ENCODE data around the gene ME3. TPM values are rescaled to one million over a fixed set of nuclear protein-coding genes. Genes with fewer than 3 reads are reported as not detected.

Gene ME3
- polyA plus RNA-seq, 1 donor (not counting 4 experiments of a cell fraction or from before 2014, with no cell fraction given): 1.0 TPM

- no peaks in the 10 kb centered on the region for H3K9me3 ChIP-seq (ENCODE audit: control insufficient read depth, low read depth, low read length)
- dilution Hi-C loops (cut with MboI; ENCODE audit: extremely low pct_ligation_motif_present, low sequenced_read_pairs): no loop called here
- no peaks in the 10 kb centered on the region for H3K79me2 ChIP-seq (ENCODE audit: control insufficient read depth, insufficient read depth, low read length)
- no peaks in the 10 kb centered on the region for H4K20me1 ChIP-seq (ENCODE audit: control insufficient read depth, extremely low read depth, insufficient read depth, low read length)
- FAIRE-seq: no peak
- no peaks in the 10 kb centered on the region for H3K9me1 ChIP-seq (ENCODE audit: control insufficient read depth, extremely low read depth, insufficient read depth, low read length)
- H3K4me1 ChIP-seq (ENCODE audit: control insufficient read depth, extremely low read depth, insufficient read depth, low read length): peaks cover 18% of the 10 kb centered on the region
- no peak for TF ChIP-seq EZH2 (IDR thresholded peaks at IDR 0.05; ENCODE audit: low read length)
- TF ChIP-seq, protein P1, sequence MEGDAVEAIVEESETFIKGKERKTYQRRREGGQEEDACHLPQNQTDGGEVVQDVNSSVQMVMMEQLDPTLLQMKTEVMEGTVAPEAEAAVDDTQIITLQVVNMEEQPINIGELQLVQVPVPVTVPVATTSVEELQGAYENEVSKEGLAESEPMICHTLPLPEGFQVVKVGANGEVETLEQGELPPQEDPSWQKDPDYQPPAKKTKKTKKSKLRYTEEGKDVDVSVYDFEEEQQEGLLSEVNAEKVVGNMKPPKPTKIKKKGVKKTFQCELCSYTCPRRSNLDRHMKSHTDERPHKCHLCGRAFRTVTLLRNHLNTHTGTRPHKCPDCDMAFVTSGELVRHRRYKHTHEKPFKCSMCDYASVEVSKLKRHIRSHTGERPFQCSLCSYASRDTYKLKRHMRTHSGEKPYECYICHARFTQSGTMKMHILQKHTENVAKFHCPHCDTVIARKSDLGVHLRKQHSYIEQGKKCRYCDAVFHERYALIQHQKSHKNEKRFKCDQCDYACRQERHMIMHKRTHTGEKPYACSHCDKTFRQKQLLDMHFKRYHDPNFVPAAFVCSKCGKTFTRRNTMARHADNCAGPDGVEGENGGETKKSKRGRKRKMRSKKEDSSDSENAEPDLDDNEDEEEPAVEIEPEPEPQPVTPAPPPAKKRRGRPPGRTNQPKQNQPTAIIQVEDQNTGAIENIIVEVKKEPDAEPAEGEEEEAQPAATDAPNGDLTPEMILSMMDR (optimal IDR thresholded peaks at IDR 0.05 in 1 of 3, IDR thresholded peaks at IDR 0.05 in 1 of 3, conservative IDR thresholded peaks at IDR 0.05 in 1 of 3; ENCODE audit: extremely low read depth in 1 of 3, insufficient read depth in 2 of 3, low read length in 3 of 3): no peak
- H3K36me3 ChIP-seq (ENCODE audit: control insufficient read depth in 2 of 2, extremely low read depth in 1 of 2, insufficient read depth in 2 of 2, low read length in 2 of 2): no peaks in the 10 kb centered on the region
- H3K4me2 ChIP-seq (ENCODE audit: control insufficient read depth, extremely low read depth, insufficient read depth, low read depth, low read length): peak overlapping the region; percentile 18
- DNase-seq (ENCODE audit: low read depth, low spot score): no peak
- no peaks in the 10 kb centered on the region for H3K27me3 ChIP-seq (ENCODE audit: control insufficient read depth, extremely low read depth, insufficient read depth, low read length)
- H3K9ac ChIP-seq (ENCODE audit: control insufficient read depth, extremely low read depth, insufficient read depth, low read length): no peak overlapping the region
- H2AFZ ChIP-seq (ENCODE audit: control insufficient read depth, low read length): no peak overlapping the region
- no peak overlapping the region for H3K4me3 ChIP-seq (ENCODE audit: control insufficient read depth in 2 of 3, extremely low read depth in 1 of 3, insufficient read depth in 2 of 3, low read depth in 1 of 3, low read length in 3 of 3)
- H3K27ac ChIP-seq (ENCODE audit: control insufficient read depth, insufficient read depth, low read length): no peak overlapping the region
Measured at GRCh38 chr11:86577644-86578636, 94.5 kb downstream of the ME3 start.

DNA sequence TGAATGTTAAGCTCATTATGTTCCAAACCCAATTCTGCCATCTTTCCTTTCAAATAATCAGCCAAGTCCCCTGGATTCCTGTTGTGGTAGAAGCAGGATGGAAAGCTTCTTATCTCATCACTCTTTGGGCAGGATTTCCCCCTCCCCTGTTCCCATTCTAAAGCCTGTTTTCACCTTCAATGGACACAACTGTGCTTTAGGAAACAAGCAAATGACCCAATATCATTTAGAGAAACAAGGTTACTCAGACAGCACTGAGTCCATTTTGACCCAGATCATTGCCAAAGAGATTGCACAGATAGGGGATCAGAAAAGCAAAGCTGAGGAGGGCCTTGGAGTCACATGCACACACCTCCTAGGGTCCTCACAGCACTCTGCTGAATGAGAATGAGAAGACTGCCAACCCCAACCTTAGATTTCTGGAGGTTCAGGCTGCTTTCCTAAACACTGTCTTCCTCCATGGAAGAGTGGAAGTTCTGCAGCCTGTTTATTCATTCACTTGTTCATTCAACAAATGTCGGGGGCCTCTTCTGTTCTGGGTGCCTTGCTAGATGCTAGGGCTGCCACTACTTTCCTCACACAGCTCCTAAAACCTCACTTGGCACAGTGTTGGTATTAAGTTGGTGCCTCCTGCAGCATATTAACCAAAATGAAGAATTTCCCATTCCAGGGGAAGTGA lies 95.3 kb downstream of the ME3 start:
- no peaks in the 10 kb centered on the region for H3K36me3 ChIP-seq (ENCODE audit: control insufficient read depth in 2 of 2, extremely low read depth in 1 of 2, insufficient read depth in 2 of 2, low read length in 2 of 2)
- no peak for FAIRE-seq

More for the DNA sequence above, 95.3 kb downstream of the ME3 start:
- Histone ChIP-seq H3K4me2 (ENCODE audit: control insufficient read depth, extremely low read depth, insufficient read depth, low read depth, low read length) (no peak overlapping the region), H3K27me3 (ENCODE audit: control insufficient read depth, extremely low read depth, insufficient read depth, low read length) (no peaks in the 10 kb centered on the region), H3K79me2 (ENCODE audit: control insufficient read depth, insufficient read depth, low read length) (no peaks in the 10 kb centered on the region), H3K9ac (ENCODE audit: control insufficient read depth, extremely low read depth, insufficient read depth, low read length) (no peak overlapping the region), H4K20me1 (ENCODE audit: control insufficient read depth, extremely low read depth, insufficient read depth, low read length) (no peaks in the 10 kb centered on the region), H2AFZ (ENCODE audit: control insufficient read depth, low read length) (no peak overlapping the region), H3K9me3 (ENCODE audit: control insufficient read depth, low read depth, low read length) (no peaks in the 10 kb centered on the region), H3K4me1 (ENCODE audit: control insufficient read depth, extremely low read depth, insufficient read depth, low read length) (peaks cover 18% of the 10 kb centered on the region), H3K27ac (ENCODE audit: control insufficient read depth, insufficient read depth, low read length) (no peak overlapping the region), H3K4me3 (ENCODE audit: control insufficient read depth in 2 of 3, extremely low read depth in 1 of 3, insufficient read depth in 2 of 3, low read depth in 1 of 3, low read length in 3 of 3) (no peak overlapping the region), H3K9me1 (ENCODE audit: control insufficient read depth, extremely low read depth, insufficient read depth, low read length) (no peaks in the 10 kb centered on the region)
- no peak for DNase-seq (ENCODE audit: low read depth, low spot score)
- TF ChIP-seq EZH2 (IDR thresholded peaks at IDR 0.05; ENCODE audit: low read length): no peak
- TF ChIP-seq, protein P1 (optimal IDR thresholded peaks at IDR 0.05 in 1 of 3, IDR thresholded peaks at IDR 0.05 in 1 of 3, conservative IDR thresholded peaks at IDR 0.05 in 1 of 3; ENCODE audit: extremely low read depth in 1 of 3, insufficient read depth in 2 of 3, low read length in 3 of 3): no peak
- dilution Hi-C loops (cut with MboI; ENCODE audit: extremely low pct_ligation_motif_present, low sequenced_read_pairs): no loop called here
